RPMI7951 (cell line): Measurements from ENCODE around the gene INTS6. TPM values are rescaled to one million over a fixed set of nuclear protein-coding genes. Genes with fewer than 3 reads are reported as not detected.

Source experiments
- DNase-seq: peaks from one replicate; pipeline ENCODE4 v3.0.0-alpha.2; 2012; ENCODE audit warnings: low read depth
- total RNA-seq: library from RNA; depleted of rRNA; stranded (reverse); fragments of >200 nt; shearing (Covaris generic); gene quantifications from 2 replicates; pipeline ENCODE4 v1.2.3, GENCODE V29; 2014

Gene INTS6
- total RNA-seq, 1 experiment from 2014 or later = 32.2 TPM

GRCh38 chr13:51346397-51346796 lies 106.4 kb downstream of the INTS6 start:
- no peak for DNase-seq

- no peak for DNase-seq
Measured at GRCh38 chr13:51343475-51343874, 109.4 kb downstream of the INTS6 start.

GRCh38 chr13:51342706-51343105 lies 110.1 kb downstream of the INTS6 start:
- DNase-seq = no peak

GRCh38 chr13:51341791-51342190 lies 111.0 kb downstream of the INTS6 start:
- DNase-seq = no peak

GRCh38 chr13:51341232-51341631 lies 111.6 kb downstream of the INTS6 start:
- no peak for DNase-seq

- no peak for DNase-seq
Measured at GRCh38 chr13:51339952-51340732, 112.7 kb downstream of the INTS6 start.

- no peak for DNase-seq
Measured at GRCh38 chr13:51339354-51339753, 113.5 kb downstream of the INTS6 start, which contains the start of gene SERPINE3. TSS of gene SERPINE3 (plus strand) at chr13:51339691. CDS start at chr13:51341092, 1,401 bp downstream.

GRCh38 chr13:51336746-51337145 lies 116.1 kb downstream of the INTS6 start:
- DNase-seq = no peak

- no peak for DNase-seq
Measured at GRCh38 chr13:51333826-51334225, 119.0 kb downstream of the INTS6 start.

GRCh38 chr13:51333421-51333820 lies 119.4 kb downstream of the INTS6 start:
- no peak for DNase-seq

GRCh38 chr13:51332566-51333361 lies 120.1 kb downstream of the INTS6 start:
- no peak for DNase-seq

GRCh38 chr13:51331354-51331861 lies 121.4 kb downstream of the INTS6 start:
- DNase-seq = peak; percentile 50

GRCh38 chr13:51330791-51331190 lies 122.0 kb downstream of the INTS6 start:
- DNase-seq = peak; percentile 90

GRCh38 chr13:51329606-51330005 lies 123.2 kb downstream of the INTS6 start:
- peak; percentile 51 for DNase-seq

GRCh38 chr13:51328488-51328887 lies 124.3 kb downstream of the INTS6 start:
- DNase-seq = no peak

GRCh38 chr13:51327961-51328360 lies 124.9 kb downstream of the INTS6 start:
- DNase-seq = no peak

GRCh38 chr13:51326777-51327176 lies 126.1 kb downstream of the INTS6 start:
- DNase-seq = no peak

- DNase-seq = no peak
Measured at GRCh38 chr13:51325837-51326236, 127.0 kb downstream of the INTS6 start.

GRCh38 chr13:51324714-51325420 lies 128.0 kb downstream of the INTS6 start:
- DNase-seq = no peak

- no peak for DNase-seq
Measured at GRCh38 chr13:51323824-51324511, 128.9 kb downstream of the INTS6 start.

GRCh38 chr13:51322826-51323225 lies 130.0 kb downstream of the INTS6 start:
- no peak for DNase-seq
